Activated T-cell treated with anti-CD3 and anti-CD28 coated beads for 4 hours (primary cell): ENCODE data around the gene TSPAN33.
"Not testable (repeated sequence)": the region's sequence is repeated elsewhere in the genome, so short reads cannot be mapped to it uniquely, and the experiment has no call there.

ENCODE experiments used
- DNase-seq: peaks from one replicate; pipeline ENCODE4 v3.0.0-alpha.2; 2020

TSPAN33 gene

GRCh38 chr7:129144095-129144833 lies at the start of gene TSPAN33:
Gene TSPAN33 (plus strand): TSS chr7:129144707. CDS start chr7:129144981, 274 bp downstream.
- peak; percentile 53 for DNase-seq

GRCh38 chr7:129095258-129095657 lies 49.2 kb upstream of the TSPAN33 start:
- no peak for DNase-seq

- DNase-seq = no peak
Observed at GRCh38 chr7:129098409-129099084, 46.0 kb upstream of the TSPAN33 start.

- no peak for DNase-seq
Observed at GRCh38 chr7:129100827-129101166, 43.7 kb upstream of the TSPAN33 start.

GRCh38 chr7:129101746-129102145 lies 42.8 kb upstream of the TSPAN33 start:
- no peak for DNase-seq

GRCh38 chr7:129103561-129104324 lies 40.8 kb upstream of the TSPAN33 start:
- DNase-seq = no peak

GRCh38 chr7:129108581-129108980 lies 35.9 kb upstream of the TSPAN33 start:
- DNase-seq = no peak

- DNase-seq = no peak
Observed at GRCh38 chr7:129110258-129110981, 34.1 kb upstream of the TSPAN33 start.

- no peak for DNase-seq
Observed at GRCh38 chr7:129110982-129111376, 33.5 kb upstream of the TSPAN33 start.

- no peak for DNase-seq
Observed at GRCh38 chr7:129115676-129116075, 28.8 kb upstream of the TSPAN33 start.

- no peak for DNase-seq
Observed at GRCh38 chr7:129118182-129118581, 26.3 kb upstream of the TSPAN33 start.

- no peak for DNase-seq
Observed at GRCh38 chr7:129118976-129119375, 25.5 kb upstream of the TSPAN33 start.

GRCh38 chr7:129121501-129122077 lies 22.9 kb upstream of the TSPAN33 start:
- not testable (repeated sequence) for DNase-seq

GRCh38 chr7:129122078-129122750 lies 22.3 kb upstream of the TSPAN33 start:
- no peak for DNase-seq

GRCh38 chr7:129122751-129123509 lies 21.6 kb upstream of the TSPAN33 start:
- no peak for DNase-seq

GRCh38 chr7:129123510-129123857 lies 21.0 kb upstream of the TSPAN33 start:
- no peak for DNase-seq

GRCh38 chr7:129126314-129126713 lies 18.2 kb upstream of the TSPAN33 start:
- no peak for DNase-seq

- no peak for DNase-seq
Observed at GRCh38 chr7:129127154-129127553, 17.4 kb upstream of the TSPAN33 start.

GRCh38 chr7:129127601-129128000 lies 16.9 kb upstream of the TSPAN33 start:
- no peak for DNase-seq

GRCh38 chr7:129134356-129134987 lies 10.0 kb upstream of the TSPAN33 start:
- no peak for DNase-seq
